MM.1S (cell line): ENCODE measurements around the gene MYH11.

ENCODE experiments used
- CTCF ChIP-seq: fragments of 300-600 bp; sonication (generic); IDR thresholded peaks from 2 replicates; pipeline ENCODE4 v1.5.1; 2016; ENCODE audit warnings: antibody characterized with exemption, low read length, mixed read lengths
- EZH2 ChIP-seq: fragments of 300-600 bp; sonication (generic); optimal IDR thresholded peaks from 2 replicates; pipeline ENCODE3; 2017; ENCODE audit warnings: low read depth, mild to moderate bottlenecking, antibody characterized with exemption, low read length, mixed read lengths
- EZH2phosphoT487 ChIP-seq: fragments of 300-600 bp; sonication (generic); IDR thresholded peaks from 2 replicates; pipeline ENCODE4 v1.6.1; 2018; ENCODE audit warnings: antibody characterized with exemption, low read length

GRCh38 chr16:15854906-15855703 is 1.7 kb downstream of the MYH11 start:
- TF ChIP-seq CTCF = no peak
- no peak for TF ChIP-seq EZH2
- no peak for TF ChIP-seq EZH2phosphoT487
